Keratinocyte (primary cell): ENCODE measurements around the gene ELF2.

Source experiments
- EZH2 ChIP-seq: IDR thresholded peaks from one replicate; pipeline ENCODE4 v1.6.1; 2012; ENCODE audit warnings: inconsistent platforms, mild to moderate bottlenecking, low read length, moderate library complexity
- TF ChIP-seq, protein P1 (sequence below), 3 experiments: IDR thresholded peaks in 1 of 3; conservative IDR thresholded peaks in 1 of 3; optimal IDR thresholded peaks in 1 of 3; 2 replicates in 2 of 3; 3 replicates in 1 of 3; pipeline versions ENCODE3 to v1.5.1; 2011; ENCODE audit warnings: low read length in 3 of 3, mild to moderate bottlenecking in 3 of 3, moderate library complexity in 2 of 3, control low read depth in 1 of 3, inconsistent platforms in 1 of 3; ENCODE audit not compliant: insufficient read depth in 2 of 3; ENCODE audit errors: extremely low read depth in 1 of 3

DNA sequence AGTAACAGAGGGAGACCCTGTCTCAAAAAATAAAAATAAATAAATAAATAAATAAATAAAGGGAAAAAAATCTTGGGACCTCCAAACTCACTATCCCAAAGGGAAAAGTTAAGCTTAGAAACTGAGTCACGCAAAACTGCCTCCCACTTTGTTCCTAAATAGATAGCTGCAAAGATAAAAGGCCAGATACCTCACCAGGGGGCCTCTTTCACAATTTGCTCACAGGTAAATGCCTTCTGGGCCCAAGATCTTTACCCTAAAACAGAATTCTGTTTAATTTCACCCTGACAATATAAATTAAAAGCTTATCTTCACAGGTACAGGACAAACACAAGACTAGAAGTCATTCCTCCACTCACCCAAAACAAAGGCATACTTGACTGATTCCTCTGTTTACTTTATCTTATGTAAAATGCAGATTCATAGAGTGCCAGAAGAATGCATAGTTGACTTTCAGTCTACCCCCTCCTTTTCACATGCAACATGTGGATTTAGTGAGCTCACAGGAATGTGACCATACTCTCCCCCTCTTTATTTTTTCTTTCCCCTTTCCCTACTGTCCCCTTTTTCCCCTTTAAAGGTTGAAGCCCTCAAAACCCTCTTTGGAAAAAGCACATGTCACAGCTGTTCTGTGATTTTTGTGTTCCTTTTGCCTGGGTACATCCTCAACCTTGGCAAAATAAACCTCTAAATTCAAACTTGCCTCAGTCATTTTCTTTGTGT, 23.4 kb downstream of the ELF2 start:
- no peak for TF ChIP-seq EZH2
- TF ChIP-seq, protein P1, sequence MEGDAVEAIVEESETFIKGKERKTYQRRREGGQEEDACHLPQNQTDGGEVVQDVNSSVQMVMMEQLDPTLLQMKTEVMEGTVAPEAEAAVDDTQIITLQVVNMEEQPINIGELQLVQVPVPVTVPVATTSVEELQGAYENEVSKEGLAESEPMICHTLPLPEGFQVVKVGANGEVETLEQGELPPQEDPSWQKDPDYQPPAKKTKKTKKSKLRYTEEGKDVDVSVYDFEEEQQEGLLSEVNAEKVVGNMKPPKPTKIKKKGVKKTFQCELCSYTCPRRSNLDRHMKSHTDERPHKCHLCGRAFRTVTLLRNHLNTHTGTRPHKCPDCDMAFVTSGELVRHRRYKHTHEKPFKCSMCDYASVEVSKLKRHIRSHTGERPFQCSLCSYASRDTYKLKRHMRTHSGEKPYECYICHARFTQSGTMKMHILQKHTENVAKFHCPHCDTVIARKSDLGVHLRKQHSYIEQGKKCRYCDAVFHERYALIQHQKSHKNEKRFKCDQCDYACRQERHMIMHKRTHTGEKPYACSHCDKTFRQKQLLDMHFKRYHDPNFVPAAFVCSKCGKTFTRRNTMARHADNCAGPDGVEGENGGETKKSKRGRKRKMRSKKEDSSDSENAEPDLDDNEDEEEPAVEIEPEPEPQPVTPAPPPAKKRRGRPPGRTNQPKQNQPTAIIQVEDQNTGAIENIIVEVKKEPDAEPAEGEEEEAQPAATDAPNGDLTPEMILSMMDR (optimal IDR thresholded peaks at IDR 0.05 in 1 of 3, IDR thresholded peaks at IDR 0.05 in 1 of 3, conservative IDR thresholded peaks at IDR 0.05 in 1 of 3; ENCODE audit: extremely low read depth in 1 of 3, insufficient read depth in 2 of 3, low read length in 3 of 3), result no peak
